HG03571 (cell line): ENCODE measurements around the gene GALNT10.

ENCODE experiments used
- ATAC-seq: cut with Tn5 transposase; IDR thresholded peaks from one replicate; pipeline ENCODE4 v1.9.1; 2021; ENCODE audit not compliant: unreplicated experiment

GALNT10 gene

DNA sequence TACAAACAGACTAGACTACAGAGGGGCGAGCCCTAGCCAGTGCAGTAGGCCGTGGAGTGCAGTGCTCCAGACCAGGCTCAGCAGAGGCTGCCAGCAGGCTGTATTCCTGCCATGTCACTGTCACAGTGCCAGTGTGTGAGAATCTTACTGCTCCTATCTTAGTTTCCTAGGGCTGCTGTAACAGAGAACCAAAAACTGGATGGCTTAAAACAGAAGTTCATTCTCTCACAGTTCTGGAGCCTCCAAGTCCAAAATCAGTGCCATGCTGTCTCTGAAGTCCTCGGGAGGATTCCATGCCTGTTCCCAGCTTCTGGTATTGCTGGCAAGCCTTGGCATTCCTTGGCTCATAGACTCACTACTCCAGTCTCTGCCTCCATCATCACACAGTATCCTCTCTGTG lies 180.3 kb downstream of the GALNT10 start:
- no peak for ATAC-seq

DNA sequence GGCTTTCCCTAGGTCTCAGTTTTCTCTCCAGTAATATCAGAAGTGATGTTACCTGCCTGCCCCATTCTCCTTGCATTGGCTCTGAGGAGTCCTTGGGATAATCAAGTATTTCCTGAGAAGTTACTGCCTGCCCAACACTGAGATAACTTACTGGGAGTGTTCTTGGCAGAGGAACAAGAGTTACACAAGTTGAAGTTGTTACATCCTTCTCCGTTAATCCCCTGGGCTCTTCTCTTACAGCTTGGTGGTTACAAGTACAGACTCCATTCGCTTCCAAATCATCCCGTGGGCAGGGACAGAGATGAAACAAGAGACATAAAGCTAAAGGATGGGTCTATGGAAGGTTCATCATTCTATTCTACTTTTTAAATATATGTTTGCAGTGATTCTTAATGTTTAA lies 181.2 kb downstream of the GALNT10 start:
- ATAC-seq: no peak

DNA sequence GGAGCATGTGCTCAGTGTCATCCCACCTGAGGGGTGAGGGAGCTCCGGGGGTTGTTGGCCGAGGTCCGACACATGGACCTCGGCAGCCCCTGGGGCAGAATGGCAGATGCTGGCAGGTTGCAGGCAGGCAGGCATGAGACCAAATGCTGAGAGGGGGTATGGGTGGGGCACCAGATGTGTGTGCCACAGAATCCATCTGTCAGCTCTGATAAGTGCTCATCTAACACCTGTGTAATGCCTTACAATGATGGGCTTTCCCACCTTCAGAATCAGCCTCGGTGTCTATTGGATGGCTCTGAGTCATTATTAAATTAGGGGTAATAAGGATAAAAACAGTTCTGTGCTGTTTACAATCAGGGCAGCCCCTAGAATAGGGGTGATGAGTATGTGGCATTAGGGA lies 182.1 kb downstream of the GALNT10 start:
- no peak for ATAC-seq

DNA sequence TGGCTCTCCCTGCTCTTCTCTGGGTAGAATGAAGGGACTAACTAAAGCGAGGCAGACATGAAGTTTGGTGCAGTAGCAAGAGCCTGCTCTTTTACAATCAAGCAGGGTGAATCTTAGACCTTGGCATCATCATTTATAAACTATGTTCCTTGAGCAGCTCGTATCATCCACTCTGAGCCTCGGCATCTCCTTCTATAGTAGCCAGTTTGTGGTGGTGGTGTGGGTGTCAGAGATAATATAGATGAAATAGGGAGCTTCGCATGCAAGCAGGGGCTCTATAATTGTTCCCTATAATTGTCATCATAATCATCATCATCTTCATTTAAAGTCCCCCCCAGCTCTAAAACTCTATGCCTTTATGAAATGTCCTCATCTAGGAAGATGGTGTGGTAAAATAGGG lies 182.8 kb downstream of the GALNT10 start:
- no peak for ATAC-seq

DNA sequence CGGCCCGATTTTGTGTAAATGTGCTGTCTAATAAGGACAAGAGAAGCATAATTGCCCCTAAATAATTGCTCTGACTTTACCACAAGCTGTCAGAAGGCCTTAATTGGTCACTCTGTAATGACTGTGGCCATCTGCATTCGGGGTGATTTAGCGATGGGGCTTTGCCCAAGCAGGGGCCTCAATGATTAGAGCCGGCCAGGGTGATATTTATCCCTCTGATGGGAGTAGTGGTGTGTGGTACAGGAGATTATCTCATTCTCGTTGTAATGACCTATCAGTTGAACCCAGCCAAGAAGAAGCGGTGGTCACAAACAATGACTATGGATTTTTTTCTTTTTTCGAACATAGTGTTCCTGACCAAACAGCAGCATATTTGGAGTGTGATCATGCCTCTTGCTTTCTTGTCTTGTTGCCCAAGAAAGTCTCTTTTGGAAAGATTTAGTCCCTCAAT lies 183.2 kb downstream of the GALNT10 start:
- no peak for ATAC-seq

DNA sequence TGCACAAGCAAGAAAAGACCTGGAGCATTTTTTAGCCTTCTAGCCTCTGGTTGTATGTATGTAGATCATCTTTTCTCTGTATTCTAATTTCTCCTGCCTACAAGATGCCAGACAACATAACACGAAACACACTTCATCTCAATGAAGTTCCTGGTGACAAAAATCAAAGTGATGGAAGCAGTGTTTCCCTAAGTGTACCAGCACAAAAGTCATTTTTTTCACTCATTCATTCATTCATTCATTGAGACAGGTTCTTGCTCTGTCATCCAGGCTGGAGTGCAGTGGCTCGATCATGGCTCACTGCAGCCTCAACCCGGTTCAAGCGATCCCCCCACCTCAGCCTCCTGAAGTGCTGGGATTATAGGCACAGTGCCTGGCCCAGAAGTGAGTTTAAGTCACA lies 183.7 kb downstream of the GALNT10 start:
- no peak for ATAC-seq

DNA sequence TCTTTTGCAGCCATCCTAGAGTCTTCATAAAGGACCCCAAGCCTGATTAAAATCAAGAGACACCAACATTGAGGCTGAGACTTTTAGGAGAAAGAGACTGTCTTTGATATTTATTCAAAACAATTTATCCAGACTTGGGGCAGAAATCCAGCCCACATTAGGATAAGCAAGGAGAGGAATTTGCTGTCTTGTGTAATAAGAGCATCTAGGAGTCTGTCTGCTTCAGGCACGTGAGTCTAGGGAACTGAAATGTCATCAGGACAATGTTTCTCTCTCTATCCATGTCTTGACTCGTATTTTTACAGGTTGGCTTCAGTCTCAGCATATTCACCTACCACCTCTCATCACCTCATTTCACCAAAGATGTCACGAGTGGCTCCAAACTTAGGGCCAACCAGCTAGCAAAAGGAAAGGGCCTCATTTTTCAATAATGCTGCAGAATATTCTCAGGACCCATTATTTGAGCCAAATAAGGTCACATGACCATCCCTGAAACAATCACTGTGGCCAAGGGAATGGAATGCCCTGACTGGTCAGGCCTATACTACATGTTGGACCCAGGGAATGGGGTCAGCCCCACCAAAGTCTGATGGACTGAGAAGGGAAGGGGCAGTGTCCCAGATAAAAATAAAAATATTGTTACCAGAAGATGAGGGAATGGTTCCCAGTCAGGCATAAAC lies 184.9 kb downstream of the GALNT10 start:
- no peak for ATAC-seq

DNA sequence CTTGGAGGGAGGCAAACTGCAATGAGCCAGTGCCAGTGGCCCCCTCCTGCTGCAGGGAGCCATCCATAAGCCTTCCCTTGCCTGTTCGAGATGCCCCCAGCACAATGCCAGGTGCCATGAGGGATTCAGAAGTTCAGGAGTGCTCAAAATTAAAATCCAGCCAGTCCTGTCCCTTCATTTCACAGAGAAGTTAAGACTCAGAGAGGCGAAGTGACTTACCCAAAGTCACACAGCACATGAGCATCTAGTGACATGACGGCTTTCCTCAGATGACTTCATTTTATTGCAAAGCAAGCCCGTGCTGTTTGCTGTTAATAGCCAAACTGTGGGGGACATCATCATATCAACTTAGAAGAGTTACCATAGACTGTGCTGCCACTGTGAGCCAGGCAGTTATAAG lies 185.9 kb downstream of the GALNT10 start:
- no peak for ATAC-seq

DNA sequence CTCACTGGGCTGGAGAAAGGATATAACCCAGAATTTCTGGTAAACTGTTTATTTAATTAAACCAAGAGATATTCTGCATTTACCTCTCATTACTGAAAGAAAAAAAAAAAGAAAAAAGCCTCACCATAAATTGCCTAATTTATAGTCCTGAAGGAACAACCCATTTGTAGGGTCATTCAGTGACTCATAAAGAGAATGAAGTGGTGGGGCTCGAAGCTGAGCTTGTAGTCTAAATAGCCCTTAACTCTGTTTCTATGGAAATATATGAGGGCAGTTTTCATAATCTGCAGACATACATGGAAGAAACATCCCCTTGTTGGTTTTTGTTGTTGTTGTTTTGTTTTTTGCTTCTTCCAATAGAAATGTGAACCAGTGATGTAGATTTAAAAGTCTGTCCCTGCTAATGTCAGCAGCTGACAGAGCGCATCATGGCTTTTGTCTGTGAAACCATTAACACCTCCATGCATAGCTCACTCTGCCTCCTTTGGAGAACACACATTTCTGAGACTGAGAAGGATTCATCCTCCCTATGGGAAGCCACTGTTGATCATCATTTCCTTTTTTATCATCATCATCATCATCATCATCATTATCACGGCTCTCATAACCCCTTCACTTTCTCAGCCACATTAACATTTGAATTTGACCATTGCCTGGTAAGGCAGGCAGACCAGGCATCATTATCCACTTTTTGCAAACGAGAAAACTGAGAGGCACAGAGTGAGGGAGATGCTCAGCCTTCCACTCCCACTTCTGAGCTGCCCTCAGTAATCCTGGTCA lies 187.4 kb downstream of the GALNT10 start:
- ATAC-seq: no peak

DNA sequence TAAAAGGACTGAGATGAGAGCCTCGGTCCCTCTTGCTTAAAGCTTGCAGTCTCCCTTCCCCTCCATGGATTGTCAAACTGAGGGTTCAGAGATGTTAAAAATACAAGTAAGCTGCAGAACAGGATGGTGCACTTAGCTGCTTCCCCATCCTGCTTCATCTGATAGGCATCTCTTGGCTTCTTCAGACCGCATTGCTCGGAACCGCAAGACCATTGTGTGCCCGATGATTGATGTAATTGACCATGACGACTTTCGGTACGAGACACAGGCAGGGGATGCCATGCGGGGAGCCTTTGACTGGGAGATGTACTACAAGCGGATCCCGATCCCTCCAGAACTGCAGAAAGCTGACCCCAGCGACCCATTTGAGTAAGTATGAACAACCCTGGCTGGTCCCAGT lies 189.7 kb downstream of the GALNT10 start:
- no peak for ATAC-seq

DNA sequence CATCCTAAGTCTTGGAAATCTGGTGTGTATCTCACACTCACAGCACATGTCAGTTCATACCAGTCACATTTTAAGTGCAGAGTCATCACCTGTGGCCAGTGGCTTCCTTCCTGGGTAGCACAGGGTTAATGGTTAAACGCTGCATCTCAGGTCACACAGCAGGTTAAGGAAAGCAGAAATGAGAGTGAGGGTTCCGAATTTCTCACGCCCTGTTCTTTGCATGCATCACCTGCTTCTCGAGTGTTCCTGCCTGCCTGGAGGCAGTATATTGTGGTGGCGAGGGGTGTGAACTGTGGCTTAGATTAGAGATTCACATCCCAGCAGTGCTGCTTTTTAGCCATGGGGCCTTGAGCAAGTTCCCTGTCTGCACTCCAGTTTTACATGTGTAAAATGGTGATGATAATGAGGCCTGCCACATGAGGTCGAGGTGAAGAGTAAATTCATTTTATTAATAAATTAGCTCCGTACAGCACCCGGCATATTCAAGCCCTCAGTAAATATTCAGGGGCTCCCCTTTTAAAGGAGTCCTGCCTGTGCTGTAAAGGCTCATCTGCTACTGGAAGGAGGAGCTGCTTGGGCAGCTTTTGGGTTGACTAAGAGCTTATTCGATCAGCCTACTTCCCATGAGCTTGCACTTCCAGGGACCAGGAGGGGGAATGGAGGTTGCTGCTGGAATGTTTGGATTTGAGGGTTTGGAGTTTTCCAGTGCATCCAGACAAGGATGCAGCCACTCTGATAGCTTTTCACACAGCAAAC lies 194.1 kb downstream of the GALNT10 start:
- ATAC-seq: peak; percentile 99

DNA sequence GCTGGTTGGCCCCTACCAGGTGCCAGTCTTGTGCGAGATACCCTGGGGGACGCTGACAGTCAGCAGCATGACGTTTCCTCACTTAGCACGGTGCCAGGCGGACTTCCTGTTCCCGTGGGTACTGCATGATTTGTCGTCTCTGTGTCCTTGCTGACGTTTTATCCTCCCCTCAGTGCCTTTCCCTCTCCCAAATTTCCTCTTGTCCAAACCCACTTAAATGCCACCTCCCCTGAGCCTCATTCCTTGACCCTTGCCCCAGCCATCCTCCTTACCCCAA lies 194.6 kb downstream of the GALNT10 start:
- ATAC-seq: no peak

DNA sequence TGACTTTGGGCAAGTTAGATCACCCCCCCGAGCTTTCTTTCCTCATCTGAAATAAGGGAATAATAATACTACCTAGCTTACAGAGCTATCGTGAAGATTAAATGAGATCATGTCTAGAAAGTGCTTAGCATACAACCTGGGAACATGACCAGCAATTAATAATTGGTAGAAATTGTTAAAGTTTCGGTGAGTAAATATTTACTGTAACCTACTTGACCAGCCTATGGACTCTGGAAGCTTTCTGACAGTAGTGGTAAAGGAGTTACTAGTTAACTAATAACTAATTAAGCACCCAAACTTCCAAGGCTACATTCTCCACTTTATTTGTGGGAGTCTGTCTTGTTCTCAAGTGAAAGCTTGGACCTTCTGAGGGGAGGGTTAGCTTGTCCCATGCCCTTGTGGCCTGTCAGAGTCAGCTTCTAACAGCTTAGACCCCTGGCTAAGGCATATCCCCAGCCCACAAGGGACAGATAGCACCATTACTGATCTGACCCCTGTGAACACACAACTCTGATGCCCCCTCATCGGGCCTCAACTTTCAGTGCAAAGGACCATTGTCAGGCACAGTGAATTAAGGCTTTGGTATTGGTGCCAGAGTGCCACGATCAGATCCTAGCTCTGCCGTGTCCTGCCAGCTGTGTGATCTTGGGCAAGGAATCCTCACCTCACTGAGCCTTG lies 196.6 kb downstream of the GALNT10 start:
- ATAC-seq: no peak

DNA sequence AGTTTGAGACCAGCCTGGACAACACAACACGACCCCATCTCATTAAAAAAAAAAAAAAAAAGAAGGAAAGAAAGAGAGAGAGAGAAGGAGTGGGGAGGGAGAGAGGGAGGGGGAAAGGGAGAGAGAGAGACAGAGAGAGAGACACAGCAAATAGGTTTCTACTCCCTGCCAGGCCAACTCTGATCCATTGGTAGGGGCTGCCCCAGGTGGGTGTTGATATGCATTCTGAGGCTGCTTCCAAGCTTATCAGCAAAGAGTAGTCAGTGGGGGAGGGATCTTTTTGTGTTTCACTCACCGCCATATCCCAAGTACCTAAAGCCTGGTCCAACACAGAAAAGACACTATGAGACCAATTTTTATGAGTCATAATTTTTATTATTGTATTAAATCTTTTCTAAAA lies 198.3 kb downstream of the GALNT10 start:
- ATAC-seq: no peak

DNA sequence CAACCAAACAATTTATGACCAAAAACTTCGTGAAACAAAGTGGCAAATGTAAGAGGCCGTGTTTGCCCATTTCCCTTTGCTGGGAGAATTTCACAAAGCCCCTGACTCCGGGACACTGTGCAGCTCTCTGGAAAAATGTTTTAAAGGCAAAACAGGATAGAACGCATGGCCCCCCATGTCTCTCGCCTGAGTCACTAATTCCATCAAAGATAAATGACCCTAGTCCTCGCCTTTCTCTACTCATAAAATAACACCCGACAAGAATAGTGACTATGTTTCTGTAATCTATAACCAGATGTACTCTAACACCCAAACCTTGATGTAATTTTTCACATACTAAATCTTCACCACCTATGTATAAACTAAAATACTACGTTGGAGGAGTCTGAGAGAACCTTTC lies 199.6 kb downstream of the GALNT10 start:
- no peak for ATAC-seq

DNA sequence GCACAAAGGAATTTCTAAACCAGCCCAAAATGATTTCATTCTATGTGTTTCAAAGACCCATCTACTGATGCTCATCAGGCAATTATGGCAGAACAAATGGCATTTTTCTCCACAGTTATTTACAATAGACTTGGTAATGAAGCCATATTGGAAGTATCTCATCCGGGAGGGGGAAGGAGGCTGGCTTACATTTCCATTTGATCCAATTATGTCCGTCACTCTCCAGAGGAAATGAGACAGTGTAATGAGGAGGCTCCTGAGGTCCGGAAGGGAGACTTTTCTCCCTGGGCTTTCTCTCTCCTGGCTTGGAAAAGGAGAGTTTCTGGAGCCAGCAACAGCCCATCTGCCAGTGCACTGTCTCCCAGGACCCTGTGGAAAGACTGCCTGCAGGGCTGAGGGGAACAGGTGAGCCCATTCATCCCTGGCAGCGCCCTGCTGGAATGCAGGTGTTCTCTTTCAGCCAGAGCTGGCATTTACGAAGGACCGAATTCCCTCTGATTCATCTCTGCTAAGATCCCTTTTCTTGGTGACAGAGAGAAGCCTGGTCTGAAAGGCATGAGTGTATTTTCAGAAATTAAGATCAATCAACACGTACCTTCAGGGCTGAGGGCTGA lies 200.3 kb downstream of the GALNT10 start:
- ATAC-seq: no peak

DNA sequence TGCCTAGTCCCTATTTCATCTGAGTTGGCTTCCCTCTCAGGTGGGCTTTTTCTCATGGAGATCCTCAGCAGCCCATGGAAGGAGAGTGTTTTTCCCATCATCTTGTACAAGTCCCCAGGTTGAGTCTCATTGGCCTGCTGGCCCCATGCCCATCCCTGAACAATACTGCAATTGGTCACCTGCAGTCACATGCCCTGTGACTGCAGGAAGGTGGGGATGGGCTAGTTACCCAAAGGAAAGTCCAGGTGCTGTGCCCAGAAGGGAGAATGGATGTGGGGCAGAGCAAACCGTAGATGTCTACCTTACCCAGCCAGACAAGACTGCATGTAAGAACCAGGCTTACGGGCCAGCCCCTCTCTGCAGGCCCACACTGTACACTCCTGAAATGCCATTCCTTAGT lies 201.3 kb downstream of the GALNT10 start:
- ATAC-seq: no peak

DNA sequence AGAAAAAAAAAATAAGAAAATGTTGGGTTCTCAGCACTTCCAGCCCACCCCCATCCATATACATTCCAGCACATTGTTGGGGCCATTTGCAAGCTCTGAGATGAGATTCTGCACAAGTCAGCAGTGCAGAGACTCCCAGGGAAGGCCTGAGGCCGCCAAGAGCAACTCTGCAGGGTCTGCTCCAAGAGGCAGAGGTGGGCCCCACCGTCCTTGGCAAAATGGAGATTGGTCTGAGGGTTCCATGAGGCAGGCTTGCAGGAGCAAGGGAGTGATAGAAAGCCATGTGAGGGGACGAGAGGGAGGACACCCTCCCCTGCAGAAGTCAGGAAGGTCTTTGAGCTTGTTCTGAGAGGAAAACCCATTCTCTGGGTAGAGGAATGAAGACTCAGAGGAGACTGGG lies 203.3 kb downstream of the GALNT10 start:
- no peak for ATAC-seq

DNA sequence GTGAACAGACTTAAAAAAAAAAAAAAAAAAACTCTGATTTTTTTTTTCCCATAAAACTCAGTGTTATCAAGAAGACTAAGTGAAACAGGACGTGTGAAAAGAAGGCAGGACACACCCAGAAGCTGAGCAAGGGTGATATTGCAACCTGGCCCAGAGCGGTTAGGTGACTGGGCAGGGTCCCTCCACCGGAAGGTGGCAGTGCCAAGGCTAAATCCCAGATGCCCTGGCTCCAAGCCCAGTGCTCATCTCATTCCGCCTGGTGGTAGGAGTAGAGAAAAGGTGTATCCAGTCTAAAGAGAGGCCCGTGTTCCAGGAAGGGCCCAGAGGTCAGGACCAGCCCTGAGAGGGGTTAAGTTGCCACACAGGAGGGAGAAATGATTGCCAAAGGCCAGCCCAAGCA lies 203.8 kb downstream of the GALNT10 start:
- ATAC-seq: no peak

DNA sequence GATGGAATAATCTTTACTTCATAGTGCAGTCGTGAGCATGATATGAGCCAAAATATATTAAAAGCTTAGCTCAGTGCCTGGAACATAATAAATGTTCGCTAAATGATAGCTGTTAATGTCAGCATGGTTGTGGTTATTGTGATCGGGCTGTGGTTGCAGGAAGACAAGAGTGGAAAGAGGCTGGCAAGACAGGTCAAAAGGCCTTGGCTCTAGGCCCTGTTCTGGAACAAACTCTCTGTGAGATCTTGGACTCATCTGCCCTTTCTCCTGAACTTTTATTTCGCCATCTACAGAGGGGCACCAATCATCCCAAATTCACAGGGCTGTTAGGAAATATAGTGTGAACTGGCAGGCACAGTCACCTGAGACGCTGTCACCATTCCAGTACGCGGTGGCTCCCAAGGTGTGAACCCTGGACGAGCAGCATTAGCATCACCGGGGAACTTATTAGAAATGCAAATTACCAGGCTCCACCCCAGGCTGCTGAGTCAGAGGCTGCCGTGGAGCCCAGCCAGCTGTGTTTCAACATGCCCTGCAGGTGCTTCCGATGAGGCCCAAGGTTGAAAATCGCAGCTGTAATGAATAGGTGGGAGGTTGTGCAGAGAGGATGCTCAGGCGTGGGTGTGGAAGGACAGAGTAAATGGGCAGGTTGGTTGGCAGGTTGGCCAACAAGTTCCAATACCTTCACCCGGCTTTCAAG lies 205.0 kb downstream of the GALNT10 start:
- no peak for ATAC-seq

DNA sequence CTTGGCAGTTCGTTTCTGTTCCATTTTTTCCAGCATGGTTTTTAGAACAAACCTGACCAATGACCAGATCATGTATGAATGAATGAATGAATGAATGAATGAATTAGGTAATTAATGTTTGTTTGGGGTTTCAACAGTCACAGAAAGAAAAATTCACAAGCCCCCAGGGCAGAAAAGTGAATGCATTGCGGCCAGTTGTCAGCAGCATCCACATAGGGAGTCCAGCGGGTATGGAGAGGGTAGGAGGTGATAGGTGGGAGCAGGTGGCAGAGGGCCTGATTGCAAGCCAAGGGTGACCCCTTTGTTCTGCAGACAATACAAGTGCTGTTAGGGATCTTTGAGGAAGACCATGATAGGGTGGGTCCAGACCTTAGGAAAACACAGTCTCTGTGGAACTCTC lies 205.6 kb downstream of the GALNT10 start:
- no peak for ATAC-seq
